Tibial artery (tissue), 4 donors: ENCODE data around the gene JKAMP.

Experiments used
- DNase-seq, 2 donors: peaks; one replicate each; pipeline ENCODE4 v3.0.0-alpha.2; 2019
- H3K27ac ChIP-seq, 2 donors: fragments of 200-600 bp; sonication (generic) in 1 of 2; 1 replicate in 1 of 2; 2 replicates in 1 of 2; pipeline ENCODE4 v1.5.1; 2018 to 2019; ENCODE audit warnings: mild to moderate bottlenecking in 1 of 2
- H3K27me3 ChIP-seq, 2 donors: fragments of 200-600 bp; sonication (generic) in 1 of 2; one replicate each; pipeline versions ENCODE4 v1.5.1 to v1.6.0; 2016 to 2019
- H3K36me3 ChIP-seq, 3 donors: fragments of 200-600 bp; sonication (generic) in 2 of 3; one replicate each; pipeline ENCODE4 v1.5.1; 2016 to 2019; ENCODE audit warnings: mild to moderate bottlenecking in 2 of 3
- H3K4me1 ChIP-seq, 4 donors: fragments of 200-600 bp; sonication (generic) in 2 of 4; 1 replicate in 3 of 4; 2 replicates in 1 of 4; pipeline ENCODE4 v1.5.1; 2016 to 2019
- H3K4me3 ChIP-seq, 2 donors: fragments of 200-600 bp; sonication (generic) in 1 of 2; 1 replicate in 1 of 2; 2 replicates in 1 of 2; pipeline ENCODE4 v1.5.1; 2018 to 2019; ENCODE audit warnings: mild to moderate bottlenecking in 2 of 2
- H3K9me3 ChIP-seq, 3 donors: fragments of 200-600 bp; sonication (generic) in 1 of 3; one replicate each; pipeline ENCODE4 v1.5.1; 2016 to 2019
- CTCF ChIP-seq, 2 experiments: fragments of 200-600 bp in 1 of 2; fragments of 450-650 bp in 1 of 2; IDR thresholded peaks; one replicate each; pipeline ENCODE4 v1.5.1; 2017 to 2019; ENCODE audit warnings: antibody characterized with exemption in 2 of 2, mild to moderate bottlenecking in 1 of 2, moderate library complexity in 1 of 2
- intact Hi-C: fragments of 100-400 bp; cut with DNase I; formaldehyde crosslinking; loops from one replicate; pipeline ENCODE4 v1.15.0; 2023; ENCODE audit warnings: low total_unique reads

Gene JKAMP

GRCh38 chr14:59461891-59462290 lies 22.4 kb upstream of the JKAMP start:
- DNase-seq: no peak
- no peak for TF ChIP-seq CTCF (IDR thresholded peaks at IDR 0.05)
- Histone ChIP-seq H3K27ac (no peak overlapping the region), H3K36me3 (peaks cover 0 to 7% (median 2%) of the 10 kb centered on the region in 3 donors), H3K4me1 (peaks cover 0 to 13% (median 9%) of the 10 kb centered on the region in 4 donors), H3K9me3 (no peaks in the 10 kb centered on the region), H3K4me3 (no peak overlapping the region), H3K27me3 (no peaks in the 10 kb centered on the region)
- intact Hi-C loops: no loop called here

GRCh38 chr14:59463787-59464485 lies 20.4 kb upstream of the JKAMP start:
- DNase-seq: peak in 1 of 2 donors; percentile 63
- intact Hi-C loops: no loop called here
- H3K4me3 ChIP-seq: peak overlapping the region; percentile 67 to 73
- H3K36me3 ChIP-seq: peaks cover 0 to 4% (median 0%) of the 10 kb centered on the region in 3 donors
- H3K27me3 ChIP-seq: no peaks in the 10 kb centered on the region
- peak overlapping the region; percentile 87 to 89 for H3K27ac ChIP-seq
- no peak for TF ChIP-seq CTCF (IDR thresholded peaks at IDR 0.05)
- H3K4me1 ChIP-seq: peaks cover 0 to 13% (median 9%) of the 10 kb centered on the region in 4 donors
- H3K9me3 ChIP-seq: no peaks in the 10 kb centered on the region

DNA sequence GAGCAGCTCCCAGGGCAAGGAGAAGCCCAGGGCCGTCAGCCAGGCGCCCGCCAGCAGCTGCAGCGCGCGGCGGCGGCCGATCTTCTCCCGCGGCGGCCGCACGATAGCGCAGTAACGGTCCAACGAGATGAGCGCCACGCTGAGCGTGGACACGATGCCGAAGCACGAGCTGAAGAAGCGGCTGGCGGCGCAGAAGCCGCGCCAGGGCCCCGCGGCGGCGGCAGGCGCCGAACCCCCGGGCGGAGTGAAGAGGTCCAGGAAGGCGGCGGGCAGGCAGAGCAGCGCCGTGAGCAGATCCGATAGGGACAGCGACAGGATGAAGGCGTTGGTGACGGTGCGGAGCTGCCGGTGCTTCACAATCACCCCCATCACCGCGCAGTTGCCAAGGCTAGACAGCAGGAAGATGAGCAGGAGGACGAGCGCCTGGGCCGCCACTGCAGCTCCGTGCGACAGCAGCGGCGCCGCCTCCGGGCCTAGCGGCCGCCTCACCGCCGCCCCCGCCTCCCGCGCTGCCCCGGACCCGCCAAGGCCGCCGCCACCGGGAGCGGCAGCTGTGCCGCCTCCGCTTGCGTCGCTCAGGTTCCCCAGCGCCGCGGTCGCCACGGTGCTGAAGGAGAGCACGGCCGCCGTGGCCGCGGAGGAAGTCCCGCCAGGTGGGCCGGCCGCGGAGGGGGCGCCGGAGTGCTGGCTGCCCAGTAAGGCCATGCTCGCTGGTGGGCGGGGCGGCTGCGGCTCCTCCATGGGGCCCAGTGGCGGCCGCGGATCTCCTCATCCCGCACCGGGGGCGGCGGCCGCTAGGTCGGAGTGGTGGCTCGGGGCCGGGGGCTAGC lies 19.6 kb upstream of the JKAMP start:
- peak; percentile 71 to 87 for DNase-seq
- Histone ChIP-seq H3K4me3 (peak overlapping the region; percentile 67 to 73), H3K27me3 (no peaks in the 10 kb centered on the region), H3K9me3 (no peaks in the 10 kb centered on the region), H3K4me1 (peaks cover 0 to 13% (median 9%) of the 10 kb centered on the region in 4 donors), H3K36me3 (peaks cover 0 to 4% (median 0%) of the 10 kb centered on the region in 3 donors), H3K27ac (peak overlapping the region; percentile 87 to 89)
- intact Hi-C loops: no loop called here
- no peak for TF ChIP-seq CTCF (IDR thresholded peaks at IDR 0.05)

- Histone ChIP-seq H3K36me3 (peaks cover 0 to 4% (median 3%) of the 10 kb centered on the region in 3 donors), H3K27me3 (no peaks in the 10 kb centered on the region), H3K9me3 (no peaks in the 10 kb centered on the region), H3K4me1 (peaks cover 0 to 13% (median 9%) of the 10 kb centered on the region in 4 donors), H3K27ac (peak within 1 kb of the TSS; percentile 87 to 89), H3K4me3 (peak within 1 kb of the TSS; percentile 67 to 73)
- DNase-seq: peak in 1 of 2 donors; percentile 33
- intact Hi-C loops: no loop called here
- no peak for TF ChIP-seq CTCF (IDR thresholded peaks at IDR 0.05)
Measured at GRCh38 chr14:59465316-59466135, 18.8 kb upstream of the JKAMP start, which contains the start of gene GPR135. TSS of gene GPR135 (minus strand) at chr14:59465380. CDS start at chr14:59465226, 154 bp downstream.

GRCh38 chr14:59474172-59474571 lies 10.1 kb upstream of the JKAMP start:
- no peak for DNase-seq
- H3K27ac ChIP-seq: peak overlapping the region; percentile 29 to 54
- H3K36me3 ChIP-seq: peaks cover 5 to 53% (median 42%) of the 10 kb centered on the region in 3 donors
- peaks cover 0 to 13% (median 6%) of the 10 kb centered on the region in 4 donors for H3K4me1 ChIP-seq
- TF ChIP-seq CTCF (IDR thresholded peaks at IDR 0.05): no peak
- H3K27me3 ChIP-seq: no peaks in the 10 kb centered on the region
- H3K9me3 ChIP-seq: no peaks in the 10 kb centered on the region
- intact Hi-C loops: no loop called here
- H3K4me3 ChIP-seq: no peak overlapping the region
